Bronchial epithelial cell (primary cell): ENCODE results near the gene HIKESHI. TPM values are rescaled to one million over a fixed set of nuclear protein-coding genes. Genes with fewer than 3 reads are reported as not detected.

Experiments used
- DNase-seq: peaks from one replicate; pipeline ENCODE4 v3.0.0-alpha.2; 2010; ENCODE audit warnings: low read depth
- FAIRE-seq: peaks from 2 replicates; lab custom pipeline; 2011; peaks lifted over from hg19 to GRCh38; lab: Jason Lieb, UNC
- H3K27me3 ChIP-seq: 2 replicates; pipeline ENCODE4 v1.5.1; 2011; ENCODE audit warnings: low read length; ENCODE audit not compliant: control insufficient read depth, insufficient read depth
- H3K36me3 ChIP-seq: 2 replicates; pipeline ENCODE4 v1.5.1; 2011; ENCODE audit warnings: low read length; ENCODE audit not compliant: control insufficient read depth, insufficient read depth
- H3K4me3 ChIP-seq: 2 replicates; pipeline ENCODE4 v1.5.1; 2011; ENCODE audit warnings: mild to moderate bottlenecking, low read depth, low read length, control low read depth
- total RNA-seq: library from RNA; depleted of rRNA; stranded (reverse); fragments of >200 nt; gene quantifications from 2 replicates; pipeline ENCODE4 v1.2.1, GENCODE V29; 2014
- TF ChIP-seq, protein P1 (sequence below): IDR thresholded peaks from 2 replicates; pipeline ENCODE4 v1.5.1; 2011; ENCODE audit warnings: mild to moderate bottlenecking, moderate library complexity, low read length, control low read depth, inconsistent platforms; ENCODE audit not compliant: insufficient read depth, severe bottlenecking

HIKESHI gene
- total RNA-seq, 1 donor from 2014 or later: 48.2 TPM

DNA sequence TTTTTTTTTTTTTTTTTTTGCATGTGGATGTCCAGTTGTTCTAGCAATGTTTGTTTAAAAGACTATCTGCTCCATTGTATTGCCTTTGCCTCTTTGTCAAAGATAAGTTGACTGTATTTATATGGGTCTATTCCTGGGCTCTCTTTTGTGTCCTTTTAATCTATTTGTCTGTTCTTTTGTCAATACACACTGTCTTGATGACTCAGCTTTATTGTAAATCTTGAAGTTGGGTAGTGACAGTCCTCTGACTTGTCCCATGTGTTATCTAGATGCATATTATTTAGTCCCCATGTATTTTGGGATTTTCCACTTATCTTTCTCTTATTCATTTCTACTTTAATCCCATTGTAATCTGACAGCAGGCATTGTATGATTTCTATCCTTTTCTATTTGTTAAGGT is 75.9 kb downstream of the HIKESHI start:
- H3K4me3 ChIP-seq: no peak overlapping the region
- H3K27me3 ChIP-seq: no peaks in the 10 kb centered on the region
- FAIRE-seq (no peak), DNase-seq (no peak)
- TF ChIP-seq, protein P1, sequence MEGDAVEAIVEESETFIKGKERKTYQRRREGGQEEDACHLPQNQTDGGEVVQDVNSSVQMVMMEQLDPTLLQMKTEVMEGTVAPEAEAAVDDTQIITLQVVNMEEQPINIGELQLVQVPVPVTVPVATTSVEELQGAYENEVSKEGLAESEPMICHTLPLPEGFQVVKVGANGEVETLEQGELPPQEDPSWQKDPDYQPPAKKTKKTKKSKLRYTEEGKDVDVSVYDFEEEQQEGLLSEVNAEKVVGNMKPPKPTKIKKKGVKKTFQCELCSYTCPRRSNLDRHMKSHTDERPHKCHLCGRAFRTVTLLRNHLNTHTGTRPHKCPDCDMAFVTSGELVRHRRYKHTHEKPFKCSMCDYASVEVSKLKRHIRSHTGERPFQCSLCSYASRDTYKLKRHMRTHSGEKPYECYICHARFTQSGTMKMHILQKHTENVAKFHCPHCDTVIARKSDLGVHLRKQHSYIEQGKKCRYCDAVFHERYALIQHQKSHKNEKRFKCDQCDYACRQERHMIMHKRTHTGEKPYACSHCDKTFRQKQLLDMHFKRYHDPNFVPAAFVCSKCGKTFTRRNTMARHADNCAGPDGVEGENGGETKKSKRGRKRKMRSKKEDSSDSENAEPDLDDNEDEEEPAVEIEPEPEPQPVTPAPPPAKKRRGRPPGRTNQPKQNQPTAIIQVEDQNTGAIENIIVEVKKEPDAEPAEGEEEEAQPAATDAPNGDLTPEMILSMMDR: no peak
- H3K36me3 ChIP-seq: no peaks in the 10 kb centered on the region

DNA sequence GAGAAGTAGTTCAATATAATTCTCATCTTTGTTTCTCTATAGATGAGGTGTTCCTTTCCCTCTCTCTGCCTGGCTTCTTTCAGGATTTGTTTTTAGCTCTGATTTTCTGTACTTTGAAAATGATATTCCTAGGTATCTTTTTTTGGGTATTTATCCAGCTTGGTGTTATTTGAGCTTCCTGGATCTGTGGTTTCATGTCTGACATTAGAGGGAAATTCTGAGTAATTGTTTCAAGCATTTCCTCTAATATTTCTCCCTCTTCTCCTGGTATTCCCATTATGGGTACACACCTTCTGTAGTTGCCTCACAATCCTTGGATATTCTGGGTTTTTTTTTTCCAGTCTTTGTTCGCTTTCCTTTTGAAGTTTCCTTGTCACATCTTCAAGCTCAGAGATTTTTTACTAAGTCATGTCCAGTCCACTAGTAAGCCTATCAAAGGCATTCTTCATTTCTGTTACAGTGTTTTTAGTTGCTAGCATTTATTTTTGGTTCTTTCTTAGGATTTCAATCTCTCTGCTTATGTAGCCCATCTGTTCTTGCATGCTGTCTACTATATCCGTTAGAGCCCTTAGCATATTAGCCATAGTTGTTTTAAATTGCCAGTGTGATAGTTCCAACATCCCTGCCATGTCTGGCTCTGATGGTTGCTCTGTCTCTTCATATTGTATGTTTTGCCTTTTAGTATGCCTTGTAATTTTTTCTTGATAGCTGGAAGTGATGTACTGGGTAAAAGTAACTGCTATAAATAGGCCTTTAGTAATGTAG is 78.4 kb downstream of the HIKESHI start:
- Histone ChIP-seq H3K4me3 (no peak overlapping the region), H3K27me3 (no peaks in the 10 kb centered on the region), H3K36me3 (no peaks in the 10 kb centered on the region)
- TF ChIP-seq, protein P1: no peak
- DNase-seq (peak; percentile 23), FAIRE-seq (no peak)

DNA sequence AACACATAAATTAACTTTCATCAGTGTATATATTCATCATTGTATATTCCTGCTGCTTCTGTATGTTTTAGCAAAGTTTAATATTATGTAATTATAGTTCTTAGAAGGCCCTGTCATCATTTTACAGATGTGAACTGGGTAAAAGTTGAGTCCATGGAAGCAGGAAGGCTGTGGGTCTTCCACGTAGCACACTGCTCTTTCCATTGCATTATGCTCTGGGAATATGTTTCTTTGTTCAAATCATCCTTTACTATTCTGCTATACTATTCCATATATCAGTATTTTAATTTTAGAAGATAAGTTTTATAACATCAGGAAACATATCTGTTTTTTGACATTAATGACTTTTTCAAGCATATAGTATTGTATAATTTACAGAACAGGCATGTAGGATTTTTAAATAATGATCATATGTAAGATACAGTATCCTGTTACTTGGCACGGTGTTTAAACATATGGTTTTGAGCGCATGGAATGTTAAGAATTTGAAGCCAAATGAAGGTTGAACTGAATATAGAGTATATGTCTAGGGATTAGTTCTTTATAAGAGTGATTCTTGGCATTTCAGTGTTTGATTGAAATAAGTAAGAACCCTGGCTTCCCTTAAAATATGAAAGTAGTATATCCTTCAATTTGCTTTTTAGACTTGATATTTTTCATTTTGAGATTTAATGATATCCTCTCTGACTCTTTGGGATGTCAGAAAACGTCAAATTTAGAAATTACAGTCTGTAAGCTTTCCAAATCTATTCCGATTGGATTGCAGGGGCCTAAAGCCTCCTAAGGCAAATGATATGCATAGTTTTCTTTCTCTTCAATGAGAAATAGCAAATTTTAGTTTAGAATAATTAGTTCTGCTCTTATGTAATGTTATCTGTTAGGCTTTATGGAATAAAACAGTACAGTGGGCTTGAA is 81.3 kb downstream of the HIKESHI start:
- TF ChIP-seq, protein P1: no peak
- DNase-seq (no peak), FAIRE-seq (no peak)
- H3K4me3 ChIP-seq: no peak overlapping the region
- H3K27me3 ChIP-seq: no peaks in the 10 kb centered on the region
- no peaks in the 10 kb centered on the region for H3K36me3 ChIP-seq

DNA sequence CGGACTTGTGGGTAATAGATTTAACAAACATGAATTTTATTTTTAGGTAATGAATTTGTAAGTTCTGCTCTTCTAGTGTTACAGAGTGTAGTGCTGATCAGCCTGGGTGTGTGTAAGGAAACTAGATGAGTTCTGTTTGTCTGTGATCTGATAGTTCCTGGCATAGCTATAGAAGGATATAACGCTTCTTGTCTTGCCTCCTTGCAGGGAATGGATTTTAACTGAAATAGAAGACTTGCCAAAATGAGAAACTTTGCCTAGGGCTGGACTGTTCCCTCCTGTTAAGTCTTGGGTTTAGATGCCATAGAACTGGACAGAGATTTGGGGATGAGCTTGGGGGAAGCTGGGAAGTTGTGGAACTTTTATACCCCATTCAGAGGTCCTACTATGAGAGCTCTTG is 84.2 kb downstream of the HIKESHI start:
- H3K36me3 ChIP-seq: no peaks in the 10 kb centered on the region
- no peak overlapping the region for H3K4me3 ChIP-seq
- DNase-seq (no peak), FAIRE-seq (no peak)
- TF ChIP-seq, protein P1: no peak
- H3K27me3 ChIP-seq: no peaks in the 10 kb centered on the region

DNA sequence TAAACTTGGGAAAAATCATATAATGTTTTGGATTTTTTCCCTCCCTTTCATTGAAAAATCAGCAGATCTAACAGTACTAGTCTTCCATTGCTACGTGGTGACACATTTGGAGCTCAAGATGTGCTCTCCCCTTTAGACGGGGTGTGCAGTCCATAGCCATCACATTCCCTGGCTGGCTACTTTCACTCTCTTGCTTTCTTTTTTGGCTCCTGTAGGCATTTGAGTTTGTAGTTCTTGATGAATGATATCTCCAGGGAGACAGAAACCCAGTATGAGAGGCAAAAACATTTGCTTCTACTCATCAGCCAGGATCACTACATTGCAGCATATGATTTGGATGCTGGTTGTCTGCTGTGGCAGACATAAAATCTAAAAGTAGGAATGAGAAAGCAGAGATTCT is 84.7 kb downstream of the HIKESHI start:
- FAIRE-seq (no peak), DNase-seq (no peak)
- H3K4me3 ChIP-seq: no peak overlapping the region
- TF ChIP-seq, protein P1: no peak
- no peaks in the 10 kb centered on the region for H3K36me3 ChIP-seq
- H3K27me3 ChIP-seq: no peaks in the 10 kb centered on the region
